ENCODE data around the gene OBI1. TPM values are rescaled to one million over a fixed set of nuclear protein-coding genes. Genes with fewer than 3 reads are reported as not detected.

OBI1 gene
- total RNA-seq, 1 donor, result 20.0 TPM

Other genes starting within 250 kb of the OBI1 start
- not detected in 2 replicates for gene POU4F1, start 55.6 kb downstream of the OBI1 start, total RNA-seq (ENCODE audit: low replicate concordance)